ENCODE data around the gene HAPLN1.

Gene HAPLN1

DNA sequence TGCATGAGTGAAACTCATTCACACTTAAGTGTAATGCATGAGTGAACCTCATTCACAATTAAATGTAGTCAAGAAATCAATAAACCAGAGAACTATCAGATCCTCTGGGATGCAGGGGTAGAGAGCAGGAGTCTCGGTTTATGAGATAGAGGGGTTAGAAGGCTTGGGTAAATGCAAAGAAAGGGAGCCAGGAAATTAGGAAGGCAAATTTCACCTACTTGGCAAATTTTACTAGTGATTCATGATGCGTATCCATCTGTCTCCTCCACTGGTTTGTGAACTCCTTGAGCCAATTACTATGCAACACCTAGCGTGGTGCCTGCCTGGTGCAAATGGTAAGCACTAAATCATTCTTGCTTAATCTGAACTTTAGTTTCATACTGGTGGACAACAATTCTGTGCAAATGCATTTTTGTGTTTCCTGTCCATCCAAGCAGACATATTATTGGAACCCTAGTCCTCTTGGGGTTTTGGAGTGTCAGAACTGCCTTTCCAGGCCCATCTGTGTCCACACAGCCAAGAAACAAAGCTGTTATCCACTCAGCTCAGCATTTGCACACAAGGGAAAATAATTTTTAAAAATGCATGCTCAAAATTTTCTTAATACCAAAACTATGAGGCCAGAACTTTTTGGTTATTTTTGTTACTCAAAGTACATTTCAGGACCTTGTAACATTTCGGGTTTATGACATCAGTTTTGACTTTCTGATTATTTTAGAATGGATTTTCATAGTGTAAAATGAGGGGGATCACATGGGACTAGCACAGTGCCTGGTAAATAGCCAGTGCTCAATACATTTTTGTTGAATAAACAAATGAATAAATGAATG, 5.2 kb downstream of the HAPLN1 start:
- no peaks in the 10 kb centered on the region for H3K4me1 ChIP-seq (ENCODE audit: control insufficient read depth, insufficient read depth, low read length)
- H3K36me3 ChIP-seq (ENCODE audit: control insufficient read depth, insufficient read depth, low read length), result no peaks in the 10 kb centered on the region
- no peak overlapping the region for H3K4me3 ChIP-seq (ENCODE audit: low read length)
- H3K9me3 ChIP-seq (ENCODE audit: control insufficient read depth, low read length), result no peaks in the 10 kb centered on the region
- no peak overlapping the region for H3K9ac ChIP-seq (ENCODE audit: low read length)
- peaks cover 6% of the 10 kb centered on the region for H3K27me3 ChIP-seq (ENCODE audit: control insufficient read depth, insufficient read depth, low read length)

DNA sequence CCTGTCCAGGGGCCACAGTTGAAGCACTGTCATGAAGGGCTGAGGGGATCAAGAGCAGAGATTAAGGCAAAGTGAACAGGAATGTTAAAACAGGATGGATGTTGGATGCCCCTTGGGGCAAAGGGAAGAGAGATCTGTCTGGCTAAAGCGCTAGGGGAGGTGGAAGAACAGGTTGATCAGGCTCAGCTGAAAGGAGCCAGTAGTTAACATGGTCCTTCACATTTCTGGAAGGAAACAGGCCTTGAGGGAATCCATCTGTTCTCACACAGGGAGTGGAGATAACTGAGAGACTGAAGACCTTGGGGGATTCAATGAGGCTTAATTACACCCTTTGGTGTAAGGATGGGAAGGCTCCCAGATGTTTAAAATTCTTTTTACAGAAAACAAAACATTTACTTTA, 5.8 kb downstream of the HAPLN1 start:
- Histone ChIP-seq H3K9me3 (ENCODE audit: control insufficient read depth, low read length) (no peaks in the 10 kb centered on the region), H3K4me1 (ENCODE audit: control insufficient read depth, insufficient read depth, low read length) (no peaks in the 10 kb centered on the region), H3K27me3 (ENCODE audit: control insufficient read depth, insufficient read depth, low read length) (no peaks in the 10 kb centered on the region), H3K4me3 (ENCODE audit: low read length) (no peak overlapping the region), H3K36me3 (ENCODE audit: control insufficient read depth, insufficient read depth, low read length) (no peaks in the 10 kb centered on the region), H3K9ac (ENCODE audit: low read length) (no peak overlapping the region)

DNA sequence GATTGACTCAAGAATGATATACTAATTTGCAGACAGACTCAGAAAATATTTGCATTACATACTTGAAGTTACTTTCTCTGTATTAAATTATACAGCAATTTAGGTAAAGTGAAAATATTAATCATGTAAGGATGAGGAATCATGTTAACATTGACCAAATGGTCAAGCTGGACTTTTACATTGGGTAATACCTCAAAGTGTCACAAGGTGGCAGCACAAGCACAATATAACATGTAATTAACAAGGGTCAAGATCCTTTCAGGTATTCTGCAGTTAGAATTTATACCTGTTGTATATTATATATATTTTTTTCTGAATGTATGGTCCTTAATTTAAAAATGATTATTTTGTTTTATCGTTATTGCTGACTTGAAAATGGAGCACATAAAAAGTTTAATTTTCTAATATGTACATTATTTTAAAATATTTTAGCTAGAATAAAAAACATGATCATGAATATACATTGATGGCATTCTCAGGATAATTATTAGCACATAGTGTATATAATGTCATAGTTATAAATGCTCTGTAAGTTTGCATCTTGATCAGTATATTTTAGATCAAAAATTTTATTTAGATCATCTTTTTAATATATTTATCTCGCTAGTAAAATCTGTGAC, 8.6 kb downstream of the HAPLN1 start:
- H3K9me3 ChIP-seq (ENCODE audit: control insufficient read depth, low read length), result no peaks in the 10 kb centered on the region
- no peaks in the 10 kb centered on the region for H3K27me3 ChIP-seq (ENCODE audit: control insufficient read depth, insufficient read depth, low read length)
- H3K4me1 ChIP-seq (ENCODE audit: control insufficient read depth, insufficient read depth, low read length), result no peaks in the 10 kb centered on the region
- H3K9ac ChIP-seq (ENCODE audit: low read length), result no peak overlapping the region
- no peak overlapping the region for H3K4me3 ChIP-seq (ENCODE audit: low read length)
- no peaks in the 10 kb centered on the region for H3K36me3 ChIP-seq (ENCODE audit: control insufficient read depth, insufficient read depth, low read length)

DNA sequence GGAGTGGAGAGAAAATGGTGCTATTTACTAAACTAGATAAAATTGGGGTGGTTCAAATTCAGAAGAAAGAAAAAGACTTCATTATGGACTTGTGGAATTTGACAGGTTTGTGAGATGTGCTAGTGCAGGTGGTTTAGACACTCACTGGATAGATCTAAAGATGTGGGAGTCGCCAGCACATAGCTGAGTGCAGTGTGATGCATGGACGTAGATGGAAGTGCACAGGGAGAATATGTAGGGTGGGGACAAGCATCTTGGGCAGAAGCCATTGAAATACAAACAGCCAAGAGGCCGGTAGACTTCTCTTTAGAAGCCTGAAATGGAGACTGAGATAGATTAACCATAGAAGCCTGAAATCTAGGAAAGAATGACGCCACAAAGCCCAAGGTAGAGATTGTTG, 10.7 kb downstream of the HAPLN1 start:
- Histone ChIP-seq H3K36me3 (ENCODE audit: control insufficient read depth, insufficient read depth, low read length) (no peaks in the 10 kb centered on the region), H3K9me3 (ENCODE audit: control insufficient read depth, low read length) (no peaks in the 10 kb centered on the region), H3K9ac (ENCODE audit: low read length) (no peak overlapping the region), H3K4me3 (ENCODE audit: low read length) (no peak overlapping the region), H3K27me3 (ENCODE audit: control insufficient read depth, insufficient read depth, low read length) (no peaks in the 10 kb centered on the region), H3K4me1 (ENCODE audit: control insufficient read depth, insufficient read depth, low read length) (no peaks in the 10 kb centered on the region)

DNA sequence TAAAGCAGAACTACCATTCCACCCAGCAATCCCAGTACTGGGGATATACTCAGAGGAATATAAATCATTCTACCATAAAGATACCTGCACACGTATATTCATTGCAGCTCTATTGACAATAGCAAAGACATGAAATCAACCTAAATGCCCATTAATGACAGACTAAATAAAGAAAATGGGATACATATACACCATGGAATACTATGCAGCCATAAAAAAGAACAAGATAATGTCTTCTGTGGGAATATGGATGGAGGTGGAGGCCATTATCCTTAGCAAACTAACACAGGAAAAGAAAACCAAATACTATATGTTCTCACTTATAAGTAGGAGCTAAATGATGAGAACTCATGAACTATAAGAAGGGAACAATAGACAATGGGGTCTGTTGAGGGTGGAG, 12.5 kb downstream of the HAPLN1 start:
- Histone ChIP-seq H3K9me3 (ENCODE audit: control insufficient read depth, low read length) (no peaks in the 10 kb centered on the region), H3K4me1 (ENCODE audit: control insufficient read depth, insufficient read depth, low read length) (no peaks in the 10 kb centered on the region), H3K27me3 (ENCODE audit: control insufficient read depth, insufficient read depth, low read length) (no peaks in the 10 kb centered on the region), H3K9ac (ENCODE audit: low read length) (no peak overlapping the region), H3K4me3 (ENCODE audit: low read length) (no peak overlapping the region), H3K36me3 (ENCODE audit: control insufficient read depth, insufficient read depth, low read length) (no peaks in the 10 kb centered on the region)

DNA sequence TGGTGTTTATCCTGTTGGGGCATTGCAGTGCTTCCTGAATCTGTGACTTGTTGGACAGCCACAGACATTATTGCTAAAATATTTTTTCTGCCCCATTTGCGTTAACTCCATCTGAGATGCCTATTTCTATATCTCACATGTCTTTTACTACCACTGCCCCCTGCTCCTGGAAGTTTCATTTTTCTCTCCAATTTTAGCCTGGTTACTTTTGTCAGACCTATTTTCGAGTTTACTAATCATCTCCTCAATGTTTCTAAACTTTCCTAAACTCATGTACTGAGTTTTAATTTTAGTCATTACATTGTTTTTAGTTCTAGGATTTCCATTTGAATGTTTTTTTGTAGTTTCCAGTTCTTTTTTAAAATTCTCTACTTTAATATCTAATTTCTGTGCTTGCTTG, 17.6 kb downstream of the HAPLN1 start:
- H3K4me3 ChIP-seq (ENCODE audit: low read length), result no peak overlapping the region

DNA sequence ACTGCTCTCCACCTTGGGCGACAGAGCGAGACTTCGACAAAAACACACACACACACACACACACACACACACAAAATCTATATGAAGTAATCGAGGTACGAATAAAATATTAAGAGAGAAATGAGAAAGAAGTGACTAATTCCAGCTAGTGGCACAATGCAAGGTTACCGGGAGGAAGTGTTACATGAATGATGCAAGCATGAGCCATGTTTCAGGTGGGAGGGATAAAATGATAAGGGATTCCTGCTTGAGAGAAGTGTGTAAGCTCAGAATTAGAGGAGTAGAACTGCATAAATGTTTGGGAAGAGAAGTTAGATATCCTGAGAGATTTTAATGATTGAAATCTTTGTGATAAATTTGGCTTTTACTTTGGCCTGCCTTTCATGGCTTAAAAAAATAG, 18.8 kb downstream of the HAPLN1 start:
- Histone ChIP-seq H3K27me3 (ENCODE audit: control insufficient read depth, insufficient read depth, low read length) (no peaks in the 10 kb centered on the region), H3K9me3 (ENCODE audit: control insufficient read depth, low read length) (no peaks in the 10 kb centered on the region), H3K4me1 (ENCODE audit: control insufficient read depth, insufficient read depth, low read length) (no peaks in the 10 kb centered on the region), H3K9ac (ENCODE audit: low read length) (no peak overlapping the region), H3K4me3 (ENCODE audit: low read length) (no peak overlapping the region), H3K36me3 (ENCODE audit: control insufficient read depth, insufficient read depth, low read length) (no peaks in the 10 kb centered on the region)

More for the DNA sequence above, 17.6 kb downstream of the HAPLN1 start:
- Histone ChIP-seq H3K4me1 (ENCODE audit: control insufficient read depth, insufficient read depth, low read length) (no peaks in the 10 kb centered on the region), H3K27me3 (ENCODE audit: control insufficient read depth, insufficient read depth, low read length) (no peaks in the 10 kb centered on the region), H3K9me3 (ENCODE audit: control insufficient read depth, low read length) (no peaks in the 10 kb centered on the region), H3K36me3 (ENCODE audit: control insufficient read depth, insufficient read depth, low read length) (no peaks in the 10 kb centered on the region), H3K9ac (ENCODE audit: low read length) (no peak overlapping the region)

DNA sequence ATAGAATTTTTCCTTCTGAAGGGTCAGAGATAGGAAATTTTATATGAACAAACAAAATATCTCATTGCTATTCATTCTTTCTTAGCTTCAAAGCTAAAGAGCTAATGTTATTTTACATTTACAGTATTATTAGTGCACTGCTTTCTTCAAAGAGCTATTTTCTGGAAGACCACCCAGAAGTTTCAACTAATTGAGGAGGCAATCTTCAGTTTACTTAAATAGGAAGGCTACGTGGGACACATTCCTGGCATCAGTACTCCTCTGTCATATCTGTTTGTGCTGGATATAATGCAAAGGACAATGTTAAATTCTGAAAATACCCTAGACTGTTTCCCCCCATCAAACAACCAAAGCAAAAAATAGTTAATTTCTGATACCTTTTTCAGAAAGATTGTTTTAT, 30.8 kb downstream of the HAPLN1 start:
- no peaks in the 10 kb centered on the region for H3K4me1 ChIP-seq (ENCODE audit: control insufficient read depth, insufficient read depth, low read length)
- H3K36me3 ChIP-seq (ENCODE audit: control insufficient read depth, insufficient read depth, low read length), result no peaks in the 10 kb centered on the region
- H3K9ac ChIP-seq (ENCODE audit: low read length), result no peak overlapping the region
- no peak overlapping the region for H3K4me3 ChIP-seq (ENCODE audit: low read length)
- H3K9me3 ChIP-seq (ENCODE audit: control insufficient read depth, low read length), result no peaks in the 10 kb centered on the region
- H3K27me3 ChIP-seq (ENCODE audit: control insufficient read depth, insufficient read depth, low read length), result no peaks in the 10 kb centered on the region

DNA sequence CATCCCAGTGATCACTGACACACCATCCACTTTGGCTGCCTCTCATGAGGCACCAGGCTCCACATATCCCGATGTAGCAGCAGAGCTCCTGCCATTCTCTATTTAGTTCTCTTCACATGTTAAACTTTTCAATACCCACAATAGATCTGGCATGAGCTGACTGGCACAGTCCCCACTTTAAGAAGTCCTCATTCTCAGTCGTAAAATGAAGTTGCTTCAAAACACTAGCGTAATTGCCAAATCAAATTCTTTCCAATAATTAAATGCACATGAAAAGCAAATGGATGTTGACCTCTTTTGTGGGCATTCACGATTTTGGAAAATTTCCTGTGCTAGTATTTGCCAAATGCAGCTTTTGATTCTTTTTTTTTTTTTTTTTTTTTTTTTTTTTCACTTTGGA, 32.4 kb downstream of the HAPLN1 start:
- no peaks in the 10 kb centered on the region for H3K4me1 ChIP-seq (ENCODE audit: control insufficient read depth, insufficient read depth, low read length)
- no peak overlapping the region for H3K4me3 ChIP-seq (ENCODE audit: low read length)
- H3K9ac ChIP-seq (ENCODE audit: low read length), result no peak overlapping the region
- H3K36me3 ChIP-seq (ENCODE audit: control insufficient read depth, insufficient read depth, low read length), result no peaks in the 10 kb centered on the region
- no peaks in the 10 kb centered on the region for H3K9me3 ChIP-seq (ENCODE audit: control insufficient read depth, low read length)
- H3K27me3 ChIP-seq (ENCODE audit: control insufficient read depth, insufficient read depth, low read length), result no peaks in the 10 kb centered on the region

DNA sequence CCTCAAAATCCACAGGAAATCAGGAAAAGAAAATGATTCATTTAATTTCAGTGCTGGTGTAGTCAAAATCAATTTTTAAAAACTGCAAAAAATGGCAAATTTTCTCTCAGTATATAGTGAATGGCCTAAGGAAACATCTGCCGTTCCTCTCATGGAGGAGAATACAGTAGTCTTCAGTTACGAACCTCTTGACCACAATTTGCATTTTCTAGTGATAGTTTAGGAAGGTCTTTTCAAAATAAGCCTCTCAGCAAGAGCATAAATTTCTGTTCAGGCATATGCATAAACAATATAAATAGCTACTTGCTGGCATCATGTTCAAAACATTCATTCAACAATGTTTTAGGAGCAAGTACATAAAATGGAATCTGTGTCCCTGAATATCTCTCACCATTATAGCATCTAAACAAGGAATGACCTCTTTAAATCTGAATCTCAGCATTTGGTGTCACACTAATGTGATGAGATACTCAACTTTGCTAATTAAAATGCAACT, 33.5 kb downstream of the HAPLN1 start:
- Histone ChIP-seq H3K27me3 (ENCODE audit: control insufficient read depth, insufficient read depth, low read length) (no peaks in the 10 kb centered on the region), H3K9ac (ENCODE audit: low read length) (no peak overlapping the region), H3K36me3 (ENCODE audit: control insufficient read depth, insufficient read depth, low read length) (no peaks in the 10 kb centered on the region), H3K4me1 (ENCODE audit: control insufficient read depth, insufficient read depth, low read length) (no peaks in the 10 kb centered on the region), H3K9me3 (ENCODE audit: control insufficient read depth, low read length) (no peaks in the 10 kb centered on the region), H3K4me3 (ENCODE audit: low read length) (no peak overlapping the region)

DNA sequence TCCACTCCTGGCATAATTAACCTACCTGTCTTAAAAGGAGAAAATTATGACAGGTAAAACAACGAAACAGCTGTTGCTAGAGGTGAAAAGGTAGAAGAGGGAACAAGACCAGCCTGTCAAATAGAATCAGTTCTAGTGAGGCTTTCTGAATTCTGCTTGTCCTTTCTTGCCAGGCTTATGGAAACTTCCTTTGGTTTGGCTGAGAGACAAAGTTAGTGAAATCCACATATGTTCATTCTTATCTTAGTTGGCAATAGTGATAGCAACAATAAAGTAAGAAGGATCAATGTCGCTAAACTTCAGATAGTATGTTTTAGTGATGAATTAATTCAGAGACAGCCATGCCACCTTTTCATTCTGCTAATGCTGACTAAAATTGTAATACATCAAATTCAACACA, 34.4 kb downstream of the HAPLN1 start:
- Histone ChIP-seq H3K4me1 (ENCODE audit: control insufficient read depth, insufficient read depth, low read length) (no peaks in the 10 kb centered on the region), H3K9ac (ENCODE audit: low read length) (no peak overlapping the region), H3K36me3 (ENCODE audit: control insufficient read depth, insufficient read depth, low read length) (no peaks in the 10 kb centered on the region), H3K9me3 (ENCODE audit: control insufficient read depth, low read length) (no peaks in the 10 kb centered on the region), H3K27me3 (ENCODE audit: control insufficient read depth, insufficient read depth, low read length) (no peaks in the 10 kb centered on the region), H3K4me3 (ENCODE audit: low read length) (no peak overlapping the region)

DNA sequence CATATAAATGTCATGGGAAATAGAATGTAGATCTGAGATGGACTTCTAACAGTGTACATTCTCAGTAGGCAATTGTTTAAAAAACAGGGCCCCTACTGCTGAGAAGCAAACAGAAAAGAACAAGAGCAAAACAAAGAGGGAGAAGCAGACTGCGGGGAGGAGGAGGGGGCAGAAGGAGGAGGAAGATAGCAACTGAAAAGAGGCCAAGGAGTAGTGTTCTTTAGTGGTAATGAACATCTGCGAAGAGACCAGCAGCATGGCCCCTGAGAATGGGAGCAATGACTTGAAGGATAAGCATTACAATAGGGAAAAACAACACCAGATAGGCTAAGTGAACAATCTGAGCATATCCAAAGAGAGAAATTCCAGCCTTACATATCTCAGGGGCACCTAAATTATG, 36.8 kb downstream of the HAPLN1 start:
- H3K27me3 ChIP-seq (ENCODE audit: control insufficient read depth, insufficient read depth, low read length), result no peaks in the 10 kb centered on the region
- H3K9ac ChIP-seq (ENCODE audit: low read length), result no peak overlapping the region
- no peaks in the 10 kb centered on the region for H3K4me1 ChIP-seq (ENCODE audit: control insufficient read depth, insufficient read depth, low read length)
- no peak overlapping the region for H3K4me3 ChIP-seq (ENCODE audit: low read length)
- no peaks in the 10 kb centered on the region for H3K36me3 ChIP-seq (ENCODE audit: control insufficient read depth, insufficient read depth, low read length)
- H3K9me3 ChIP-seq (ENCODE audit: control insufficient read depth, low read length), result no peaks in the 10 kb centered on the region
